Measurements from ENCODE around the gene EPHB1. TPM values are rescaled to one million over a fixed set of nuclear protein-coding genes. Genes with fewer than 3 reads are reported as not detected.

Gene EPHB1
- polyA plus RNA-seq, 1 donor from 2014 or later = 18.7 TPM

DNA sequence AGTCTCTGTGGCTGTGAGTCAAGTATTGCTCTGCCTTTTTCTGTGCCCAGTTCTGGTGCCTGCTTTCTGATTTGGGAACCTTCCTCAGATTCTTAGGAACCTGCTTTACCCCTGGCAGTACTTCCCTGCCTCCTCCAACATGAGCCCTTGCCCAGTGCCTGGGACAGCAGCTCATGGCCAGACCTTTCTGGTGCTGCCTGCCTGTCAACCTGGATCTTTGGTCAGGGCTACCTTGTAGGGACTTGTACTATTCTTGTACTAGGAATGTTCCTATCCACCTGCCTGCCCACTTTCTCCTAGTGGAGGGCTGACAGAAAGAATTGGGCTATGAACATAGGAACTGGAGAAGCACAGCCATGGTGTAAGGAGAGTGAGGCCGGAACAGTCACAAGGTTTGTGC, 28.8 kb upstream of the EPHB1 start:
- H3K36me3 ChIP-seq (ENCODE audit: insufficient read depth, low read length) = no peaks in the 10 kb centered on the region
- H4K20me1 ChIP-seq (ENCODE audit: insufficient read depth) = no peaks in the 10 kb centered on the region
- H3K27me3 ChIP-seq (ENCODE audit: insufficient read depth, low read depth, low read length) = no peaks in the 10 kb centered on the region
- H3K4me2 ChIP-seq (ENCODE audit: low read length) = no peak overlapping the region
- H3K9me2 ChIP-seq (ENCODE audit: insufficient read depth, low read length) = no peaks in the 10 kb centered on the region
- no peak overlapping the region for H3K9ac ChIP-seq (ENCODE audit: low read length)
- no peaks in the 10 kb centered on the region for H3K79me2 ChIP-seq (replicated peaks; ENCODE audit: insufficient read depth, low read length)
- H2AFZ ChIP-seq (ENCODE audit: low read depth, low read length) = no peak overlapping the region
- H3K27ac ChIP-seq (ENCODE audit: low read length) = no peak overlapping the region
- no peak for TF ChIP-seq TAF1 (IDR thresholded peaks at IDR 0.05; ENCODE audit: low read depth)
- no peak for TF ChIP-seq SMC3 (conservative IDR thresholded peaks at IDR 0.05; ENCODE audit: poor library complexity)
- TF ChIP-seq, protein P1, sequence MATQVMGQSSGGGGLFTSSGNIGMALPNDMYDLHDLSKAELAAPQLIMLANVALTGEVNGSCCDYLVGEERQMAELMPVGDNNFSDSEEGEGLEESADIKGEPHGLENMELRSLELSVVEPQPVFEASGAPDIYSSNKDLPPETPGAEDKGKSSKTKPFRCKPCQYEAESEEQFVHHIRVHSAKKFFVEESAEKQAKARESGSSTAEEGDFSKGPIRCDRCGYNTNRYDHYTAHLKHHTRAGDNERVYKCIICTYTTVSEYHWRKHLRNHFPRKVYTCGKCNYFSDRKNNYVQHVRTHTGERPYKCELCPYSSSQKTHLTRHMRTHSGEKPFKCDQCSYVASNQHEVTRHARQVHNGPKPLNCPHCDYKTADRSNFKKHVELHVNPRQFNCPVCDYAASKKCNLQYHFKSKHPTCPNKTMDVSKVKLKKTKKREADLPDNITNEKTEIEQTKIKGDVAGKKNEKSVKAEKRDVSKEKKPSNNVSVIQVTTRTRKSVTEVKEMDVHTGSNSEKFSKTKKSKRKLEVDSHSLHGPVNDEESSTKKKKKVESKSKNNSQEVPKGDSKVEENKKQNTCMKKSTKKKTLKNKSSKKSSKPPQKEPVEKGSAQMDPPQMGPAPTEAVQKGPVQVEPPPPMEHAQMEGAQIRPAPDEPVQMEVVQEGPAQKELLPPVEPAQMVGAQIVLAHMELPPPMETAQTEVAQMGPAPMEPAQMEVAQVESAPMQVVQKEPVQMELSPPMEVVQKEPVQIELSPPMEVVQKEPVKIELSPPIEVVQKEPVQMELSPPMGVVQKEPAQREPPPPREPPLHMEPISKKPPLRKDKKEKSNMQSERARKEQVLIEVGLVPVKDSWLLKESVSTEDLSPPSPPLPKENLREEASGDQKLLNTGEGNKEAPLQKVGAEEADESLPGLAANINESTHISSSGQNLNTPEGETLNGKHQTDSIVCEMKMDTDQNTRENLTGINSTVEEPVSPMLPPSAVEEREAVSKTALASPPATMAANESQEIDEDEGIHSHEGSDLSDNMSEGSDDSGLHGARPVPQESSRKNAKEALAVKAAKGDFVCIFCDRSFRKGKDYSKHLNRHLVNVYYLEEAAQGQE (IDR thresholded peaks at IDR 0.05; ENCODE audit: borderline replicate concordance) = no peak
- TF ChIP-seq RAD21 (conservative IDR thresholded peaks at IDR 0.05) = no peak
- TF ChIP-seq EZH2 (IDR thresholded peaks at IDR 0.05; ENCODE audit: borderline replicate concordance, insufficient read depth, low read length, poor library complexity, severe bottlenecking) = no peak
- TF ChIP-seq EP300 (conservative IDR thresholded peaks at IDR 0.05; ENCODE audit: poor library complexity, severe bottlenecking) = no peak
- TF ChIP-seq MXI1 (conservative IDR thresholded peaks at IDR 0.05; ENCODE audit: poor library complexity, severe bottlenecking) = no peak
- TF ChIP-seq, protein P2, sequence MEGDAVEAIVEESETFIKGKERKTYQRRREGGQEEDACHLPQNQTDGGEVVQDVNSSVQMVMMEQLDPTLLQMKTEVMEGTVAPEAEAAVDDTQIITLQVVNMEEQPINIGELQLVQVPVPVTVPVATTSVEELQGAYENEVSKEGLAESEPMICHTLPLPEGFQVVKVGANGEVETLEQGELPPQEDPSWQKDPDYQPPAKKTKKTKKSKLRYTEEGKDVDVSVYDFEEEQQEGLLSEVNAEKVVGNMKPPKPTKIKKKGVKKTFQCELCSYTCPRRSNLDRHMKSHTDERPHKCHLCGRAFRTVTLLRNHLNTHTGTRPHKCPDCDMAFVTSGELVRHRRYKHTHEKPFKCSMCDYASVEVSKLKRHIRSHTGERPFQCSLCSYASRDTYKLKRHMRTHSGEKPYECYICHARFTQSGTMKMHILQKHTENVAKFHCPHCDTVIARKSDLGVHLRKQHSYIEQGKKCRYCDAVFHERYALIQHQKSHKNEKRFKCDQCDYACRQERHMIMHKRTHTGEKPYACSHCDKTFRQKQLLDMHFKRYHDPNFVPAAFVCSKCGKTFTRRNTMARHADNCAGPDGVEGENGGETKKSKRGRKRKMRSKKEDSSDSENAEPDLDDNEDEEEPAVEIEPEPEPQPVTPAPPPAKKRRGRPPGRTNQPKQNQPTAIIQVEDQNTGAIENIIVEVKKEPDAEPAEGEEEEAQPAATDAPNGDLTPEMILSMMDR (IDR thresholded peaks at IDR 0.05; ENCODE audit: poor library complexity, severe bottlenecking) = no peak
- no peak for TF ChIP-seq POLR2AphosphoS5 (IDR thresholded peaks at IDR 0.05)
- no peak overlapping the region for H3K4me3 ChIP-seq (ENCODE audit: low read length)
- no peaks in the 10 kb centered on the region for H3K9me3 ChIP-seq (ENCODE audit: low read length)
- no peaks in the 10 kb centered on the region for H3F3A ChIP-seq (ENCODE audit: insufficient read depth, low read length, poor library complexity, severe bottlenecking)

DNA sequence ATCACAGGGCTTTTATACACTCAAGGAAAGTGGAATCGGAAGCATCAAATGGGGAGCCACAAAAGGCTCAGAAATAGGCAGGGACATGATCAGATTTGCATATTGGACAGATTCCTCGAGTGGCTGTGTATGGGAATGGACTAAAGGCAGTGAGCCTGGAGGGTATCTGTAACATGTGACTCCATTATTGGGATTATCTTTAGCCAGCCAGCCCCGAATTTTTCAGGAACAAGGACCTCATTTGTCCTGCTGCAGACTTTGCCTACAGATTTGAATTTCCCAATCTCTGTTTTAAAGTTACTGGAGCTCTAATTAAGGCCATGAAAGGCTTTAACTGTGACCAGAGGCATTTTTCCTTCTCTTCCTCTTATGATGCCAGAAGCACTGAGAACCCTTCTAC, 26.9 kb upstream of the EPHB1 start:
- H3K9ac ChIP-seq (ENCODE audit: low read length) = no peak overlapping the region
- no peaks in the 10 kb centered on the region for H4K20me1 ChIP-seq (ENCODE audit: insufficient read depth)
- H3K27ac ChIP-seq (ENCODE audit: low read length) = no peak overlapping the region
- no peaks in the 10 kb centered on the region for H3F3A ChIP-seq (ENCODE audit: insufficient read depth, low read length, poor library complexity, severe bottlenecking)
- H3K9me3 ChIP-seq (ENCODE audit: low read length) = no peaks in the 10 kb centered on the region
- H2AFZ ChIP-seq (ENCODE audit: low read depth, low read length) = no peak overlapping the region
- no peaks in the 10 kb centered on the region for H3K27me3 ChIP-seq (ENCODE audit: insufficient read depth, low read depth, low read length)
- no peaks in the 10 kb centered on the region for H3K9me2 ChIP-seq (ENCODE audit: insufficient read depth, low read length)
- H3K36me3 ChIP-seq (ENCODE audit: insufficient read depth, low read length) = no peaks in the 10 kb centered on the region
- H3K4me3 ChIP-seq (ENCODE audit: low read length) = no peak overlapping the region
- H3K4me2 ChIP-seq (ENCODE audit: low read length) = no peak overlapping the region
- no peak for TF ChIP-seq POLR2AphosphoS5 (IDR thresholded peaks at IDR 0.05)
- no peak for TF ChIP-seq EP300 (conservative IDR thresholded peaks at IDR 0.05; ENCODE audit: poor library complexity, severe bottlenecking)
- TF ChIP-seq MXI1 (conservative IDR thresholded peaks at IDR 0.05; ENCODE audit: poor library complexity, severe bottlenecking) = no peak
- no peak for TF ChIP-seq SMC3 (conservative IDR thresholded peaks at IDR 0.05; ENCODE audit: poor library complexity)
- TF ChIP-seq, protein P1 (IDR thresholded peaks at IDR 0.05; ENCODE audit: borderline replicate concordance) = no peak
- TF ChIP-seq, protein P2 (IDR thresholded peaks at IDR 0.05; ENCODE audit: poor library complexity, severe bottlenecking) = no peak
- no peak for TF ChIP-seq EZH2 (IDR thresholded peaks at IDR 0.05; ENCODE audit: borderline replicate concordance, insufficient read depth, low read length, poor library complexity, severe bottlenecking)
- TF ChIP-seq RAD21 (conservative IDR thresholded peaks at IDR 0.05) = no peak
- TF ChIP-seq TAF1 (IDR thresholded peaks at IDR 0.05; ENCODE audit: low read depth) = no peak
- H3K79me2 ChIP-seq (replicated peaks; ENCODE audit: insufficient read depth, low read length) = no peaks in the 10 kb centered on the region
